ENCODE measurements around the gene PRSS36.

GRCh38 chr16:31108794-31109558, 40.9 kb downstream of the PRSS36 start:
- TF ChIP-seq MAX (IDR thresholded peaks at IDR 0.05) (no peak), EP300 (IDR thresholded peaks at IDR 0.05; ENCODE audit: borderline replicate concordance) (no peak), USF1 (IDR thresholded peaks at IDR 0.05) (no peak), FOXM1 (IDR thresholded peaks at IDR 0.05; ENCODE audit: borderline replicate concordance, low read depth) (no peak), TAF1 (IDR thresholded peaks at IDR 0.05; ENCODE audit: low read depth) (no peak), REST (IDR thresholded peaks at IDR 0.05; ENCODE audit: low read depth) (no peak), ZBTB7A (IDR thresholded peaks at IDR 0.05; ENCODE audit: low read depth) (peak; percentile 11), EGR1 (IDR thresholded peaks at IDR 0.05) (no peak), YY1 (IDR thresholded peaks at IDR 0.05; ENCODE audit: low read depth) (no peak), RAD21 (IDR thresholded peaks at IDR 0.05; ENCODE audit: low read depth) (no peak), CREB1 (IDR thresholded peaks at IDR 0.05; ENCODE audit: low read depth) (no peak), TEAD4 (IDR thresholded peaks at IDR 0.05) (no peak), NFIC (IDR thresholded peaks at IDR 0.05) (no peak)

Measured in Ishikawa (cell line).